T-helper 1 cell treated with Interleukin-12 subunit alpha and Interleukin-12 subunit beta and Interleukin-4 antibody, amounts not matched to agents 30 ng/mL and 1 ng/mL, for 36 hours (primary cell): ENCODE data around the gene GJA5. TPM values are rescaled to one million over a fixed set of nuclear protein-coding genes. Genes with fewer than 3 reads are reported as not detected.

Experiments
- intact Hi-C: fragments of 100-400 bp; cut with micrococcal nuclease; formaldehyde crosslinking; loops from one replicate; pipeline ENCODE4 v1.15.1; 2024
- total RNA-seq: library from RNA; stranded (reverse); gene quantifications from 2 replicates; pipeline ENCODE4 v1.2.3, GENCODE V29; 2022

Gene GJA5
- total RNA-seq: not detected in 2 replicates

GRCh38 chr1:147760481-147761260 lies at the start of gene GJA5:
GJA5 (minus strand) TSS chr1:147760602; CDS start chr1:147759238, 1,364 bp downstream.
- intact Hi-C loops: no loop called here

- intact Hi-C loops: no loop called here
These were observed 48.8 kb upstream of the GJA5 start for GRCh38 chr1:147809236-147809635.

GRCh38 chr1:147808025-147808424 lies 47.6 kb upstream of the GJA5 start:
- intact Hi-C loops: no loop called here

- intact Hi-C loops: no loop called here
These were observed 47.0 kb upstream of the GJA5 start for GRCh38 chr1:147807405-147807804.

DNA sequence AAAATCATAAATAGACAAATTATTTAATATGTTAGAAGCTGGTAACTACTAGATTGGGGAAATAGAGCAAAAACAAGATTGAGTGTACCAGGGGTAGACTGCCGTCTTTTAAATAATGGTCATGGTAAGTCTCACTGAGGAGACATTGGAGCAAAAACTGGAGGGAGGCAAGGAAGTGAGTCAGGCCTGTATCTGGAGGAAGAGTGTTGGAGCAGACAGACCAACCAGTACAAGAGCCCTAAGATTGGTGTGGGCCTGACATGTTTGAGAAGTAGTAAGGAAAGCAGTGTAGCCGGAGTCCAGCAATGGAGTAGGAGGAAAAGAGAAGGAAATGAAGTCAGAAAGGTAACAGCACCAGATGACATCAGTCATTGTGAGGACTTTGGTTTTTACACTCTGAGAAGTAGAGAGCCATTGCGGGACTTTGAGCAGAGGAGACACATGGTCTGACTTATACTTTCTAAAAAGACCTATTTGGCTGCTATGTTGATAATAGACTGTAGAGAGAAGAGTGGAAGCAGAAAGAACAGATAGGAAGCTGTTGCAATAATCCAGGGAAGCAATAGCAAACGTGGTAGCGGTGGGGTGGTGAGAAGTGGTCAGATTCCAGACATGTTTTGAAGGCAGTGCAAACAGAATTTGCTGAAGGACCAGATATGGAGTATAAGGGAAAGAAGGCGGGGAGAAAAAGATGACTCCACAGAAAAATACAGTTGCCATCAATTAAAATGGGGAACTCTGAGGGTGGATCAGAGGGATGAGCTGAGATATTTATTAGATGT lies 44.7 kb upstream of the GJA5 start:
- intact Hi-C loops: no loop called here

- intact Hi-C loops: no loop called here
These were observed 40.4 kb upstream of the GJA5 start for GRCh38 chr1:147800804-147801203.

GRCh38 chr1:147798731-147799130 lies 38.3 kb upstream of the GJA5 start:
- intact Hi-C loops: no loop called here

DNA sequence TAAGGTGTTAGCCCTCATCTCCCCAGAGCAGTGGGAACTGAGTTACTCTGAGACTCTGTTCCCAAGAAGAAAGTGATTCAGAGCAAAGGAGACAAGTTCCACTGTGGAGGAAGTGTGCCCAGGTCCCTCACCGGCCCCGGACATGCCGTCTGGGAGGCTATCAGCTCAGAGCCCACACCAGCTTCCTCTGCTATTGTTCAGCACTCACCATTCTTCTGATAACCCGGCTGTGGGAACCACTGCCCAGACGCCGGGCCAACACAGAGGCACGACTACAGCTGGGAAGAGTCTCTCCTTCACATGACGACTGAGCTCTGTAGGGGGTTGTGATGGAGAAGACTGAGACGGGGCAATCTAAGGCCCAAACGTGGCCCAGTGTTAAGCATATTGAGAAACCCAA lies 34.2 kb upstream of the GJA5 start:
- intact Hi-C loops: no loop called here

- intact Hi-C loops: no loop called here
These were observed 31.5 kb upstream of the GJA5 start for GRCh38 chr1:147791876-147792275.

DNA sequence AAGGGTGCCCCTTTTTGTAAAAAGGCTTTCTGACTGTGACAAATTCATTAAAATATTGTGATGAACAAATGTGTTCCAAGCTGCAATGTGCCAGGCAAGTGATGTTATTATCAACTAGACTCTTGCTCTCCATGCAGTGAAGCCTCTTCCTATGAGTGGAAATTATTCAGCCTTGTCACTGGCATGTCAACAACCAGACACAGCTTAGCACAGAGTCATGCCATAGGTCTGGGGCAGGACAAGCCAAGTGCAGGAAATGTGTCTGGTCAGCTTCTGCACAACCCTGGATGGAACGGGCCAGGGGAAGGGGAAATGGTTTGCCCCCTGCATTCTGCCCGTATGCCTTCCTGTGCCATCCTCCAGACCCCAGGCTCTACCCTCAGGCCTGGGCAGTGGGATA lies 27.4 kb upstream of the GJA5 start:
- intact Hi-C loops: no loop called here

- intact Hi-C loops: no loop called here
These were observed 26.1 kb upstream of the GJA5 start for GRCh38 chr1:147786536-147786935.

DNA sequence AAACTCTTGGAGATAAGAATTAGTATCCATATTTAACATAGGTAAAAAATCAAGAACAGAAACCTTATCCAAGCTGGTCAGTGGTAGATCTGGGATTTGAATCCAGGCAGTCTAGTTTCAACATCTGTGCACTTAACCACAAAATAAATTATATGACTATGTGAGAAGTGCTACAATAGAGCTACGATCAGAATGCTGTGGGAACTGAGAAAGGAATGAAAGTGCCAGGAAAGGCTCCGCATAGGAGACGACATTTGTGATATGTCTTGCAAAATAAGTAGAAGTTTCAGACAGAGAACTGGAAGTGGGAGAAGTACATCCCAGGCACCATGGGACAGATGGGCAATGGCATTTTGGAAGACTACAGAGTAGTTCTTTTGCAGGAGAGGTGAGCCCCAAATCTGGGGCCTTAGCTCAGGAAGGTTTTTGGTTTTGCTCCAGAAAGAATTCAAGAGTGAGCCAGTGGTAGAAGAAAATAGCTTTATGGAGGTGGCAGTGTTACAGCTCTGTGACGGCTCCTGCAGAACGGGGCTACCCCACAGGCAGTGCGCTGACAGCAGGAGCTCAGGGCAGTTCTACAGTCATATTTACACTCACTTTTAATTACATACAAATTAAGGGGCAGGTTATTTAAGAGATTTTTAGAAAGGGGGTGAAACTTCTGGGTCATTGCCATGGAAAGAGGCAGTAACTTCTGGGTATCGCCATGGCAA lies 25.5 kb upstream of the GJA5 start:
- intact Hi-C loops: no loop called here

DNA sequence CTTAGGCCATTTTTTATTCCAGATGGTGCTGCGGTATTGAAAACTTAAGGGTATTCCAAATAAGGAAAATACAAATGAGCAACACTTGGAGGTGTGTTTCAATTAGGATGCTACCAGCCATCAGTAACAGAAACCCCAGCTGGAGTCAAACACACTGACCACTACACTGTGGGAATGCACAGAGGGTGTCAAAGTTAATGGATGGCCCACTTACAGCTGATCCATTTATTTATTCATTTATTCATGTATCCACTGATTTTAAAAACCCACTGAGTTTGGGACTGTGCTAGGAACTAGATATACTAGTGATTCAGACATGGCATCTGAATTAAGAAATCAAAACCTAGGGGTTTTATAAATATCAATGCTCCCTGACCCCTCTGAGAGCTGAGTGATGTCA lies 24.5 kb upstream of the GJA5 start:
- intact Hi-C loops: no loop called here

- intact Hi-C loops: no loop called here
These were observed 20.7 kb upstream of the GJA5 start for GRCh38 chr1:147781056-147781471.

DNA sequence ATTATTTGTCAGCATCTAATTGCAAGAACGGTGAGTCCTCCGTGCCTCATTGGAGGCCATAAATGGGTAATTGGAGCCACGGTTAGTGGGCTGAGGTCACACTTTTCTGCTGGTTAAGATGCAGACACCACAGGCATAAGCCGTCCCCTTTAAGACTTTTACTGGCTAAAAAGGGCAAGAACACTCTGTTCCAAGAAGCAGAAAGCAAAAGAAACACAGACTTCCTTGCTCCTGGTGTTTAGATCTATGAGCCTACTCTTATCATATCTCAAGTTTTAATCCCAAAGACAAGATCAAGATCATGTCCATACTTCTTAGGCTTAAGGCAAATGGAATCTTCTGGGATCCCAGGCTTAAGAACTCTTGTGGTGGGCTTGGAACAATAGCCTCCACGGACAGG lies 17.3 kb upstream of the GJA5 start:
- intact Hi-C loops: no loop called here

DNA sequence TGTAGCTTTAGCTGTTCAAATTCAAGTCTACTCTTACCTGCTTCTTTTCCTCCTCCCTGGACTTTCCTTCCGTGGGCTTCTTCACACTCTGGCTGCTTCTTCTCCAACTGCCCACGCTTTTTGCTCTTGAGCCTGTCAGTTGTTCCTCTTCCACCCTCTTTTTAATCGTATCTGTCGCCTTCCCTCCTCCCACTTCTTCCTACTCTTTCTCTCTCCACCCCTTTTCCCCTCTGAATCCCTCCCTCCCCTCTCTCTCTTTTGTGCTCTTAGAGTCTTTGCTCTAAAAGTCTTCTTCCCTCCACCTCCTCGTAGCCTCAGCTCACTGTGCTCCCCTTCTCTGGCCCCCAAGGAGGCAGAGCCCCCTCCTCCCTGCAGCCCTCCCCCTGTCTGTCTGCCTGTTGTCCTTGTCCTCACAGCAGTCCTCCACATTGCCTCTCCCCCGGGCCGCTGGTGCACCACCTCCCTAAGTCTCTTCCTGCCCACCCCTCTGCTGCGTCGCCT lies 12.9 kb upstream of the GJA5 start:
- intact Hi-C loops: no loop called here

GRCh38 chr1:147772570-147772969 lies 12.2 kb upstream of the GJA5 start:
- intact Hi-C loops: no loop called here

DNA sequence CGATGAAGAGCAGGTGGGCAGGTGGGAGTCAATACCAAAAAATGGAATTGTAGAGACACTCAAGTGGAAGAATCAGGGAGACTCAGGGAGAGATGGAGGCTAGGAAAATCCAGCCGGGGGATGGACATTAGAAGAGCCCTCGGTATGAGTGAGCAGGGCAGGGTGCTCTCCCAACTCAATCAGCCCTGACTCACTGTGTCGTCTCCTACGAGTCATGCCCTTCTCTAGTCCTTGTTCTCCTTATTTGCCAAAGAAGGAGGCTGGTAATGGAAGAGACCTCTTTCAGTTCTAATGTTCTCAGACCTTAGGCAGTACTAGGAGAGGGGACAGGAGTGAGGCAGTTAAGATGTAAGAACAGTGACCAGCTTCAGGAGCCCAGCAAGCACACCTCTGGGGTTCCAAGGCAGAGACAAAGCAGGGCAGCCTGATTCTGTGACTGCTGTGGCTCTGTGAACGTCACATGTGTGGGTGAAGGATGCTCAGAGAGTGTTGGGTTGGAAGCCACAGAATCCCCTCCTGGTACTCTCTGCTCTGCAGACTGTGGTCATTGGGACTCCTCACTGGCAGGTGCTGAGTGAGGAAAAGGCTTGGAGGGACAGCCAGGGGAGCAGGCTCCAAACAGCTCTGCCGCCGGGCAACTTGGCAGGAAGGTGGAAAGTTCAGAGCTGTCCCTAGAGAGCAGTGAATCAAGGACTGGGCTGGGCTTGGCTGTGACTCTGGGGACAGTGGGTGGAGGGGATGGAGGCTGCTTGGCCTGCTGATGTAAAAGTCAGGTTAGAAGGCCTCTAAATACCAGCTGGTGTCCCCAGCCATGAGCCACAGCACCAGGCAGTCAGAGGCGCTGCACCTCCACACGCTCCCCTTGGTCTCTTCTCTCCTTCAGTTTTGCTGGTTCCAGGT lies 11.1 kb upstream of the GJA5 start:
- intact Hi-C loops: no loop called here

DNA sequence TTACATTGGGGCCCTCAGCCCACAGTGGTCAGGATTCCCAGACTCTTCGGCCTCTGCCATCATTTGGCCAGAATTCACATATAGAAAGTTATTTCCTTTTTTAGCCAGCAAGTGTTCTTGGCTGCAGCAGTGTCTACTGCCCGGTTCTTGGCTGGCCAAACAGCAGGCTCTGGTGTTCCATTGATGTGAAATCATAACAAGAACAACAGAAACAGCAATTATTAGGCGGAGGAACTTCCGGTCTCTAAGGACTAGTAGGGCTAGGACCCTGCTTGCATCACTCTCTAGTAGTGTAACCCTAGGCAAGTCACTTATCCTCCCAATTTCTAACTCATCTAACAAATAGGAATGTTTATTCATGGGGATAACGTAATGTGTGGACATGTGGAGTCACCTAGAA lies 8.7 kb upstream of the GJA5 start:
- intact Hi-C loops: no loop called here

DNA sequence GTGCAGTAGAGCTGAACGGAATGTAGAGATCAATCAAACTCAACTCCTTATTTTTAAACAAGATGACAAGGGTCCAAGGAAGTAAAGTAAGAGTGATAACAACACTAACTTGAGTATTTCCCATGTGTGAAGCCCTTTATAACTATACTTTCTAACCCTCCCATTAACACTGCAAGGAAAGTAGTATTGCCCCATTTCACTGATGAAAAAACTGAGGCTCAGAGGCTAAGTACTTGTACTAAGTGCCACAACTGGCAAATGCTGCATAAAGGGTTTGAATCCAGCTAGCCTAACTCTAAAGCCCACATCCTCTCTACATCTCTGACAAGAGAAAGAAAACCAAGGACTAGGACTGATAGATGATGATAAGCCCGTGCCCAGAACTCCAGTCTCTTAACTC lies 8.2 kb upstream of the GJA5 start:
- intact Hi-C loops: no loop called here

DNA sequence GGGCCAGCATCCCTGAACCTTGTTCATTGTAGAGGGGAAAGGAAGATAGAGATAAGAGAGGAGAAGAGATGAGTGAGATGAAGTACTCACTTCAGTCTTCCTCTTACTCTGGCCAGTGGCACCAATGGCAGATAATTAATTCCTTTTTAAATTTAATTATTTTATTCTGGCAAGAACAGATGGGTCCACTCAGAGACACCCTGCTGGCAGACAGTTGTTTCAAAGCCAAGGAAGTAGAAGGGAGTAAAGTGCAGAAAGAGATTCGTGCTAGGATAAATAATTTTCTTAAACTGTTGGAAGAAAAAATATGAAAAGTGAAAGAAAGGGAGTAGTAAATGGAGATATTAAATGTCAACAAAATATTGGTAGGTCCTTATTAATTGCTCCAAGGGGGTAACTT lies 7.7 kb upstream of the GJA5 start:
- intact Hi-C loops: no loop called here
